ENCODE results near the gene MAPK12. TPM values are rescaled to one million over a fixed set of nuclear protein-coding genes. Genes with fewer than 3 reads are reported as not detected.

The MAPK12 gene
- total RNA-seq, 1 donor from 2014 or later, result 46.6 TPM

- no peak overlapping the region for H3K4me3 Mint-ChIP-seq (ENCODE audit: unreplicated experiment)
These were observed 10.7 kb upstream of the MAPK12 start for GRCh38 chr22:50272044-50272802.

GRCh38 chr22:50271519-50271970 is 10.1 kb upstream of the MAPK12 start:
- Mint-ChIP-seq H3K27ac (ENCODE audit: unreplicated experiment) (no peak overlapping the region), H3K4me3 (ENCODE audit: unreplicated experiment) (peak overlapping the region; percentile 64), H3K36me3 (ENCODE audit: low read depth) (peaks cover 8% of the 10 kb centered on the region), H3K9me3 (ENCODE audit: low read depth) (no peaks in the 10 kb centered on the region), H3K27me3 (ENCODE audit: low read depth) (no peaks in the 10 kb centered on the region), H3K4me1 (ENCODE audit: low read depth) (peaks cover 25% of the 10 kb centered on the region)
- peak; percentile 66 for TF ChIP-seq CTCF (IDR thresholded peaks at IDR 0.05)
- DNase-seq (ENCODE audit: low spot score), result no peak

More at GRCh38 chr22:50272044-50272802, 10.7 kb upstream of the MAPK12 start:
- H3K9me3 Mint-ChIP-seq (ENCODE audit: low read depth), result no peaks in the 10 kb centered on the region
- H3K27me3 Mint-ChIP-seq (ENCODE audit: low read depth), result no peaks in the 10 kb centered on the region
- H3K4me1 Mint-ChIP-seq (ENCODE audit: low read depth), result peaks cover 25% of the 10 kb centered on the region
- H3K27ac Mint-ChIP-seq (ENCODE audit: unreplicated experiment), result no peak overlapping the region
- peak; percentile 54 for TF ChIP-seq CTCF (IDR thresholded peaks at IDR 0.05)
- peaks cover 9% of the 10 kb centered on the region for H3K36me3 Mint-ChIP-seq (ENCODE audit: low read depth)
- no peak for DNase-seq (ENCODE audit: low spot score)

- Mint-ChIP-seq H3K4me3 (ENCODE audit: unreplicated experiment) (peak overlapping the region; percentile 64), H3K9me3 (ENCODE audit: low read depth) (no peaks in the 10 kb centered on the region), H3K4me1 (ENCODE audit: low read depth) (peaks cover 25% of the 10 kb centered on the region), H3K27me3 (ENCODE audit: low read depth) (no peaks in the 10 kb centered on the region), H3K27ac (ENCODE audit: unreplicated experiment) (peak overlapping the region; percentile 22), H3K36me3 (ENCODE audit: low read depth) (peaks cover 8% of the 10 kb centered on the region)
- DNase-seq (ENCODE audit: low spot score), result no peak
- no peak for TF ChIP-seq CTCF (IDR thresholded peaks at IDR 0.05)
These were observed 9.3 kb upstream of the MAPK12 start for GRCh38 chr22:50270666-50271394.

GRCh38 chr22:50269970-50270665 is 8.6 kb upstream of the MAPK12 start, which contains the start of gene MAPK11:
Gene MAPK11, minus strand, starts transcription at chr22:50270380. Its CDS starts 88 bp downstream, at chr22:50270292.
- DNase-seq (ENCODE audit: low spot score), result no peak
- Mint-ChIP-seq H3K27ac (ENCODE audit: unreplicated experiment) (peak within 1 kb of the TSS; percentile 22), H3K4me3 (ENCODE audit: unreplicated experiment) (peak within 1 kb of the TSS; percentile 64), H3K27me3 (ENCODE audit: low read depth) (no peaks in the 10 kb centered on the region), H3K4me1 (ENCODE audit: low read depth) (peaks cover 25% of the 10 kb centered on the region), H3K9me3 (ENCODE audit: low read depth) (no peaks in the 10 kb centered on the region), H3K36me3 (ENCODE audit: low read depth) (peaks cover 6% of the 10 kb centered on the region)
- TF ChIP-seq CTCF (IDR thresholded peaks at IDR 0.05), result no peak

- no peak for TF ChIP-seq CTCF (IDR thresholded peaks at IDR 0.05)
- H3K4me3 Mint-ChIP-seq (ENCODE audit: unreplicated experiment), result peak overlapping the region; percentile 63
- H3K27me3 Mint-ChIP-seq (ENCODE audit: low read depth), result no peaks in the 10 kb centered on the region
- peaks cover 3% of the 10 kb centered on the region for H3K36me3 Mint-ChIP-seq (ENCODE audit: low read depth)
- DNase-seq (ENCODE audit: low spot score), result no peak
- H3K27ac Mint-ChIP-seq (ENCODE audit: unreplicated experiment), result no peak overlapping the region
- peaks cover 25% of the 10 kb centered on the region for H3K4me1 Mint-ChIP-seq (ENCODE audit: low read depth)
- H3K9me3 Mint-ChIP-seq (ENCODE audit: low read depth), result no peaks in the 10 kb centered on the region
These were observed 8.1 kb upstream of the MAPK12 start for GRCh38 chr22:50269573-50269969.

Measured in chondrocyte (in vitro differentiated cells).